HG02588 (cell line): ENCODE results near the gene UGT1A6.
"Not testable (repeated sequence)": the region's sequence is repeated elsewhere in the genome, so short reads cannot be mapped to it uniquely, and the experiment has no call there.

Experiments
- ATAC-seq: cut with Tn5 transposase; IDR thresholded peaks from one replicate; pipeline ENCODE4 v1.9.1; 2021; ENCODE audit warnings: mild to moderate bottlenecking, moderate library complexity; ENCODE audit not compliant: unreplicated experiment

Gene UGT1A6

DNA sequence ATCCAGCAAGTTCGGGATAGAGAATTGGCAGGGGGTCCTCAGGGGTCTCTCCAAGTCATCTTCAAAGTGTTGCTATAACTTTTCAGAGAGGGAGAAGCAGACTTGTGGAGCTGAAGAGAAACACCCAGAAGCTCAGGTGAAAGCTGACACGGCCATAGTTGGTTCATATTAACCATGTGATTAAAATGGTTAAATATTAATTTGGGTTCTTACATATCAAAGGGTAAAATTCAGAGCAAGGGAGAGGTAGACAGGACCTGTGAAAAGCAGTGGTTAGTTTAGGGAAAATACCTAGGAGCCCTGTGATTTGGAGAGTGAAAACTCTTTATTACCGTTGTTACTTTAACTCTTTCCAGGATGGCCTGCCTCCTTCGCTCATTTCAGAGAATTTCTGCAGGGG is at the start of gene UGT1A6:
TSS of gene UGT1A6 (plus strand) at position 243 of the 400 bp plus-strand sequence. CDS start at position 358, 115 bp downstream.
- ATAC-seq: no peak

DNA sequence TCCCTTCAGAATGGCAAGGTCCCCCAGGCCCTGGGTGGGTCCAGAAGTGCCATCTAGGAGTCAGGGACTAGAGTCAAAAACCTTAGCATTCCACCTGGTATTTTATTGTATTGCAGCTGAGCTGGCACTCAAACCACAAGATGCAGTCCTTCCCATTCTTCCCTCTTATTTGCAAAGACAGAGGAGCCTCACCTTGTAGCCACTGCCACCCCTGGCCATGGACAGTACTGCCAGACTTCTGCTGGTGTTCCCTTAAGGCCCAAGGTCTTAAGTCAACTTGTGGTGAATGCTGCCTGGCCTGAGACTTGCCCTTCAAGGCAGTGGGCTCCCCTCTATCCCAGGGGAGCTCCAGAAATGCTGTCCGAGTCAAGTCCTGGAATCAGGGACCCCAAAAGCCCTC is 49.6 kb upstream of the UGT1A6 start:
- no peak for ATAC-seq

DNA sequence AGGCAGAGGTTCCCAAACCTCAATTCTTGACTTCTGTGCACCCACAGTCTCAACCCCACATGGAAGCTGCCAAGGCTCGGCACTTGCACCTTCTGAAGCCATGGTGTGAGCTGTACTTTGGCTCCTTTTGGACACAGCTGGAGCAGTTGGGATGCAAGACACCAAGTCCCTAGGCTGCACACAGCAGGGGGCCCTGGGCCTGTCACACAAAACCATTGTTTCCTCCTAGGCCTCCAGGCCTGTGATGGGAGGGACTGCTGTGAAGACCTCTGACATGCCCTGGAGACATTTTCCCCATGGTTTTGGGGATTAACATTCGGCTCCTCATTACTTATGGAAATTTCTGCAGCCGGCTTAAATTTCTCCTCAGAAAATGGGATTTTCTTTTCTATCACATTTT is 46.7 kb upstream of the UGT1A6 start:
- ATAC-seq: not testable (repeated sequence)

DNA sequence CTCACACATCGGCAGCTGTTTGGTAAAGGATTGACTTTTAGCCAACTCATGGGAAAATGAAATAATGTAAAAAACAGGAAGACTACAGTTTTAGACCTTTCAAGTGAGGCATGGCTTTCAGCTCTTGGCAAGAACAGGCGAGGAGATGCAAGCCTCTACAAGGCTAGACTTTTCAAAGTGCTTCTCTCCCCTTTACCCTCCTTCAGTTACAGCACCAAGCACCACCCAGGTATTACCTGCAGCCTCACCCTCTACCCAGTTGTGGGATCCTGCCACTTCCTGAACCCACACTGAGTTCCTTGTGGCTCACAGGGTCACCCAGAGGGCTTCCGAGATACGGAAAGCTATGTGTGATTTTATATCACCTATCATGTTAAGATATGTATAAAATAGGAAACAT is 41.7 kb upstream of the UGT1A6 start:
- ATAC-seq: no peak

DNA sequence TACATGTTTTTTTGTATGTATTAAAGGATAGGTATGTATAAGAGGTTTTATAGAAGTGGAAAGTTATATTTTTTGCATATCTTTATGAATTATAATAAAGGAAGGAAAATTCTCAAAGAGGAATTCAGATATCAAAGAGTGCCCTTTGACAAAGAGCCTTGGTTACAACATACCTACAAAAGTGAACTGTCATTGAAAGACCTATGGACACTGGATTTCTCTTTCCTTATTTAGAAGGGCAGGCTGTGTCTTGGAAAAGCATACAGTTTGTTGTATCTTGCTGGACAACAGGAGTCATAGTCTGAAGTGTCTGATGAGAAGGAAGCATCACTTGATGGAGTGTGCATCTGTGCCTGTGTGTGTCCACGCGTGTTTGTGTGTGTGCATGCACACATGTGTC is 41.3 kb upstream of the UGT1A6 start:
- no peak for ATAC-seq

DNA sequence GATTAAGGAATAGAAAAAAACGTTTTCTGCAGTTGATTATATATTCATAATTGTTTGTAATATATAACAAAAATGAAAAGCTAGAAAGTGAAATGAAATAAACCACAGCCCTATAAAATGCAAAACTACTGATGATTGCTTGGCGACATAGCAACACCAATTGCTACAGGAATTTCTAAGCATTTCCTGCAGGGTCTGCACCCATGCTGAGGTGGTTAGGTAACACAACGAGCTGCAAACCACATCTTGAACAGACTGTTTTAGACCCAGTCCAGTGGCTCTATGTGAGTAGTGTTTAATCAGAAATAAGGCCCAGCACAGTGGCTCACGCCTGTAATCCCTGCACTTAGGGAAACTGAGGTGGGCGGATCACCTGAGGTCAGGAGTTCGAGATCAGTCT is 38.2 kb upstream of the UGT1A6 start:
- no peak for ATAC-seq

DNA sequence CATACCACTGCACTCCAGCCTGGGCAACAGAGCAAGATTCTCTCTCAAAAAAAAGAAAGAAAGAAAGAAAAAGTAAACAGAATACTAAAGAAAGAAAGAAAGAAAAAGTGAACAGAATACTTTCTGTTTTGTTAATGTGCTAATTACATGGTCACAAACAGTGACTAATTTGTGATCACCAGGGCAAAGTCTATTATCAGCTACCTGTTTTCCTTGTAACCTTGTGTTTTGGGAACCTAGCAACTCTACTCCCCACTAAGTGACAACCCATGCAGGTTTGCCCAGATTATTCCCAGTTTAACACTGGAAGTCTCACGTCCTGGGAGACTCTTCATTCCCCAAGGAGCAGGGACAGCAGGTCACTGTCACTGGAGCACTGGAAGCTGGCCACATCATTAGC is 37.6 kb upstream of the UGT1A6 start:
- no peak for ATAC-seq

DNA sequence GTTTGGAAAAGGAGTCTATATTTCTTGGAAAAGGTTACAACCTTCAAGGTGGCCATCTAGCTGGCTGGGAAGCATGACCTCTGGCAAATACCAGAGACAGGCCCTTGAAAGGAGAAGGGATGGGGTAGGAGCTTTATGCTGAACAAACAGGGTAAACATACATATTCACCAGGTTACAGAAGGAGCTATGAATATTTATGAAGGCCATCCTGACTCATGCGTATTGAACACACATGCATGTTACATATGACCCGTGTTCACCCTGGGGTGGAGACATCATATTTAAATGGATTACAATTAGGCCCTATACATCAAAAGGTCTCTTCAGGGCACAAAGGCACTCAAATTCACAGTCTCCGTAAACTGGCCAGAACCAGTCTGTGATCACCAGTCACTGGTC is 36.7 kb upstream of the UGT1A6 start:
- ATAC-seq: not testable (repeated sequence)

DNA sequence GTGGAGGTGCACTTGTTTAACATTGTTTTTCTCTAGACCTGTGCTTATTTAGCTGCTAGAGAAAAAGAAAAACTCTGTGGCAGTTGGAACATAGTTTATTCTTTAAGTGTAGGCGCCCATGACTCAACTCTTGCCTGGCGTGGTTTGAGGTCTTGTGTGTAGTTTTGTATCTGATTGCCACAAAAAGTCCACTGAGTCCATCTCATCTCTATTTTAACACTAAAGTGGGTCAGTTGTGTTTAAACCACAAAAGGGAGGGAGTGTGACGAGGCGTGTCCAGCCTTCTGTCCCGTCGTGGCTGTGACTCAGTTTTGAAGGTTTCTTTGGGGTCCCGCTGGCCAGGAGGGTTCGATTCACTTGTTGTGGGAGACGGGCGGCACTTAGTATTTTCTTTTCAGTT is 36.2 kb upstream of the UGT1A6 start:
- ATAC-seq: no peak

DNA sequence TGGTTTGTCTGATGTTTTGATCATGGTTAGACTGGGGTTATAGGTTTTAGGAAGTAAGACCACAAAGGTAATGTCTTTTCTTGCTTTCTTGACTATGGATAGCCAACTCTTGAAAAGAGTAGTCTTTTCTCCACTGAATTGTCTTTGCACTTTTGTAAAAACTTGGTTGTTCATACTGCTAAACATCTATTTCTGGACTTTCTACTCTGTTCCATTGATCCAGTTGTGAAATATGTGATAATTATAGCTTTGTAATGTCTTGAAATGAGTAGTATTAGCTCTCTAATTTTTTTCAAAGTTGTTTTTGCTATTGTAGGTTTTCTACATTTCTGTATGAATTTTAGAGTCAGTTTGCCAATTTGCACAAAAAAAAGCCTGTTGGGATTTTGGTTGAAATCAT is 34.1 kb upstream of the UGT1A6 start:
- no peak for ATAC-seq

DNA sequence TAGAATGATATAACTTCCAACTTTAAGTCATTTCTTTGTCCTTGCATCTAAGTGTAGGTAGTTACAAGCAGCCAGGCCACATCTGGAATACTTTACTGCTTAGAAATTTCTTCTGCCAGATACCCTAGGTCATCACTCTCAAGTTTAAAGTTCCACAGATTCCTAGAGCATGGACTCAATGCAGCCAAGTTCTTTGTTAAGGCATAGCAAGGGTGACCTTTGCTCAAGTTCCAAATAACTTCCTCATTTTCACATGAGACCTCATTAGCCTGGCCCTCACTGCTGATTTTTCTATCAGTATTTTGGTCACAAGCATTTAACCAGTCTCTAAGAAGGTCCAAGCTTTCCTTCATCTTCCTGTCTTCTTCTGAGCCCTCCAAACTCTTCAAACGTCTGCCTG is 28.8 kb upstream of the UGT1A6 start:
- ATAC-seq: no peak

DNA sequence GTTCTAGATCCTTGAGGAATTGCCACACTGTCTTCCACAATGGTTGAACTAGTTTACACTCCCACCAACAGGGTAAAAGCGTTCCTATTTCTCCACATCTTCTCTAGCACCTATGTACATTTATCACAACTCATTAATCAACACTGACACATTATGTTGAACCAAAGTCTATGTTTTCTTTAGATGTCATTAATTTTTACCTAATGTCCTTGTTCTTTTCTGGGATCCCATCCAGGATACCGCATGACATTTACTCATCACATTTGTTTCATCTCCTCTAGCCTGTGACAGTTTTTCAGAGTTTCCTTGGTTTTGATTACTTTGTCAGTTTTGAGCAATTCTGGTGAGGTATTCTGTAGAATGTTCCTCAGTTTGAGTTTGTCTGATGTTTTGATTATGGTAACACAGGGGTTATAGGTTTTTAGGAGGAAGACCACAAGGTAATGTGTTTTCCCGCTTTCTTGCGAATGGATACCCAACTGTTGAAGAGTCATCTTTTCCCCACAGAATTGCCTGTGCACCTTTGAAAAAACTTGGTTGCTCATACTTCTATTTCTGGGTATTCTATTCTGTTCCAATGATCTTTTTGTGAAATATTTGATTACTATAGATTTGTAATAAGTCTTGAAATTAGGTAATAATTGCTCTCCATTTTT is 24.0 kb upstream of the UGT1A6 start:
- ATAC-seq: no peak

DNA sequence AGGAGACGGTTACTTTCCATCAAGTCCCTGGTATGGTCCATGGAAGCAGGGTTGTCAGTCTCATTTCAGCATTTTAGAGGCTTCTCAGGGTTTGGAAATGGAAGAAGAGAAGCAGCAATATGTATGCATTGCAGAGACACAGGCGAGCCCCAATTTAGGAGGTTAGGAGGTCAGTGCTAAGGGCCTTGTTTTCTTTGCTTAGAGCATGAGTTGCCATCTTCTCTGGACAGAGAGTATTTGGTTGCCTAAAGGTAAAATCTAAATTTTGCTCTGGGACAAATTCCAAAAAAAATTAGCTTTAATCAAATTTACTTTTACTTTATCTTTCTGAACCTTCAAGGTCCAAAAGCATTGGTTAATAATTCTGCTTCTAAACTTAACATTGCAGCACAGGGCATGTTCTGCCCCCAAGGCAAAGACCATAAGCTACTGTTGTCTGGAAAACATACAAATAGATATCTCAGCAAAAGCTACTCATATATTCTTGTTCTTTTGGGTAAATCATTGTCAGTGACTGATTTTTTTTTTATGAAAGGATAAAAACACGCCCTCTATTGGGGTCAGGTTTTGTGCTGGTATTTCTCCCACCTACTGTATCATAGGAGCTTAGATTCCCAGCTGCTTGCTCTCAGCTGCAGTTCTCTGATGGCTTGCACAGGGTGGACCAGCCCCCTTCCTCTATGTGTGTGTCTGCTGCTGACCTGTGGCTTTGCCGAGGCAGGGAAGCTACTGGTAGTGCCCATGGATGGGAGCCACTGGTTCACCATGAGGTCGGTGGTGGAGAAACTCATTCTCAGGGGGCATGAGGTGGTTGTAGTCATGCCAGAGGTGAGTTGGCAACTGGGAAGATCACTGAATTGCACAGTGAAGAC is 21.2 kb upstream of the UGT1A6 start, which contains the start of gene UGT1A9:
TSS of gene UGT1A9 (plus strand) at position 609 of the 872 bp plus-strand sequence. CDS start at position 646, 37 bp downstream.
- no peak for ATAC-seq

DNA sequence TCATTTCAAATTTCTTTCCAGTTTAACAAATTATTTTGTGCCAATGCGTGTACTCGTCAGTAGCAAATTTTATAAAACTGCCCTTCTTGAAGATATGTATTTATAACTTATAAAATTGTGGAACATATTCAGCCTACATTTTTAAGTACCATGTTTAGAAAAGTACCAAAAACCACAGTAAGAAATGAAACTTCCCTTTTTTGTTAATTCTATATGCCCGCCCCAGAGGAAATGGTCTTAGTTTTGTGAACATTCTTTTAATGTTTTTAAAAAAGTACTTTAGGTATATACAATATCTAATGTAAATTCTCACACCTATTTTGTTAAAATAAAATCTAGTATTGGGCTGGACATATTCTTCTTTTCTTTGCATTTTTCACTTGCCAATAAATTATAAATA is 19.8 kb upstream of the UGT1A6 start:
- no peak for ATAC-seq

DNA sequence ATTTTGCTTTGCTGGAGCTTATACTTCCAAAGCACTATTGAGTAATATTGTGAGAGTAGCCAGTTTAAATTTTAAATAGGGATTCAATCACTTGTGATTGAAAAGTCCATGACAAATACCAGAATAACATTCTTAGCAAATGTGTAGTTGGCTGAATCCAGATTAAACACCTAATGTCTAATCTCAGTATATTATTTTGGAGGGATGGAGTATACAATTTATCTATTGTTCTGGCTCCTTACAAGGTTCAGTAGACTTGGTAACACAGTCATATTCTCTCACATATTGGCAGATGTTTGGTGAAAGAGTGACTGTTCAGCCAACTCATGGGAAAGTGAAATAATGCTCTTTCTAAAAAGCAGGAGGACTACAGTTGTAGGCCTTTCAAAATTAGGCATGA is 18.8 kb upstream of the UGT1A6 start:
- no peak for ATAC-seq

DNA sequence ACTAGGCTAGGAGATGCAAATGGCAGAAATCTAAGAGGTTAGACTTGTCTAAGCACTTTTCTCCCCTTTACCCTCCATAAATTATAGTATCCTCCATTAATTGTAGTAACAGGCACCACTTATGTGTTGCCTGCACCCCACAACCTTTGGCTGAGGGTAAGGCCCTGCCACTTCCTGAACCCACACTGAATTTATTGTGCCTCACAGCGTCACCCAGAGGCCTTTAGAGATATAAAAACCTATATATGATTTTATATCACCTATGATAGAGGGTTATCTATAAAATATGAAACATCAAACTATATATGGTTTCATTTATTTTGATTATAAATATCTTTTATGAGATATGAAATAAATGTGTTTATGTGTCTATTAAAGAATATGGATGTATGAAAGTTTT is 18.4 kb upstream of the UGT1A6 start:
- ATAC-seq: no peak

DNA sequence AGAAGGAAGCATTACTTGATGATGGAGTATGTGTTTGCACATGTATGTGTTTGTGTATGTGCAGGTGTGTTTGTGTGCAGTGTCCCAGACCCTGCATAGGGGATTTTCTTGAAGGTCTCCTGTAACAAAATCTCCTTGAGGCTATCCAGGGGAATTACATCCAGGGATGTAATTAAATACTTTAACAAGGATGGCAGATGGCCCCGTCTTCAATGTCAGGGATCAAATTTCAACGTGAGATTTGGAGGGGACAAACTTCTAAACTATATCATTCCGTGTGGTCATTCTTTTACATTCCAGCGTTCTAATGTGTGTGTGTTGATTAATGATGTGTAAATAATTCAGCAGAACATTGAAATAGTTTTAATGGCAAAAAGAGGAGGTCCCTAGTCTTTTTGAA is 17.7 kb upstream of the UGT1A6 start:
- no peak for ATAC-seq

DNA sequence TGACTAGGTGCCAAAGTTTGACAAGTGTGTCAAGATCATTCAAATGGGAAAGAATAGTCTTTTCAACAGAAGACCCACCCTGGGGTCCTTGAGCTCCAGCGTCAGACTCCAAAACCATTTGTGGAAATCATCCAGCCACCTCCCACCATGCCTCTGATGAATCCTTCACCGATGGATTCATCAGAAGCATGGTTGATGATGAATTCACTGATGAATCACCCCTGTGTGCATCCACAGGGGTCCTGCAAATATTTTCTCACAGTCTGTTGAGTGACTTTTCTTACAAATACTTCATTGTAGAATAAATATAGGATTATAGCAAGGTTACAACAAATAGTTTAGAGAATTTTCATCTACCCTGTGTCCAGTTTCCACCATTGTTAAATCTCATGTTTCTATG is 16.6 kb upstream of the UGT1A6 start:
- no peak for ATAC-seq

DNA sequence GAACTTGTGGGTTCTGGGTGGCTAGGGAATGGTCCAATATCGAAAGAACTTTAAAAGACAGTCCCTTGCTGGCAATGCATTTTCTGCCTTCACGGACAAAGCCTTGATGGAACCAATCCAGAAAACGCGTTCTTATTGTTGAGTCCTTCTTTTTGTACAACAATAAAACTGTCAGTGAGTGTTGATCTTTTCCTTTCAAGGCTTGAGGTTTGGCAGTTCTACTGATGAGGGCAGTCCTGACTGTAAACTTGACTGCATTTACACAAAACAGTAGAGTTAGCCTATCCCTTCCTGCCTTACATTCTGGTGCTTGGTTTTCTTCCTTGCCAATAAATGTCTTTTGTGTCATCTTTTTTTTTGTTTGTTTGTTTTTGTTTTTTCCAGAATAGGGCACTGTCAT is 13.5 kb upstream of the UGT1A6 start:
- no peak for ATAC-seq

DNA sequence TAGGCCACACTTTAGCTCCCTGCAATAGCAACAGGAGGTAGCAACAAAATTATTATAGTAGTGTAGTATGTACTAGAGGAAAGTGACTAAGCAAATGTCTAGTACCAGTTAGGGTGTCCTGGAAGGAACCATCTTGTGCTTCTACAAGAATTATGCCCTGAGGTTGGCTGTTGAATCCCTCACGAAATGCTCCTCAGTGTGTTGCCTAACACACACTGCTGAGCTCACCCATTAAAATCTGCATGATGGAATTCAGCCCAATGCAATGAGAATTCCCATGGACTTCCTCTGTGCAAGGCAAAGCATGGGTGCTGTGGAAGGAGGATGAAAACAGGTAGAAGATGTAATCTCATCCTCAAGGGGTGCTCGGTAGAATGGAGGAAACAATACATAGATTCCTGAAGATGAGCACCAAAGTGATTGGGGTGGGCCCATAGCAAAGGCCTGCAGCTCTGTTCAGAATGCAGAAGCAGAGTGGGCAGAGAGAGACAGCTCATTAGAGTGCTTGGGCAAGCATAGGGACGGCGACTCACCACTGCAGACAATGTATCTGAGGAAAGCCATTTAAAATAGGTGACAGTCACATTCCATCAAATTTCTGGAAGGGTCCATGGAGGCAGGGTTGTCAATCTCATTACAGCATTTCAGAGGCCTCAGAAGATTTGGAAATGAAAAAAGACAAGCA is 12.2 kb upstream of the UGT1A6 start:
- no peak for ATAC-seq

DNA sequence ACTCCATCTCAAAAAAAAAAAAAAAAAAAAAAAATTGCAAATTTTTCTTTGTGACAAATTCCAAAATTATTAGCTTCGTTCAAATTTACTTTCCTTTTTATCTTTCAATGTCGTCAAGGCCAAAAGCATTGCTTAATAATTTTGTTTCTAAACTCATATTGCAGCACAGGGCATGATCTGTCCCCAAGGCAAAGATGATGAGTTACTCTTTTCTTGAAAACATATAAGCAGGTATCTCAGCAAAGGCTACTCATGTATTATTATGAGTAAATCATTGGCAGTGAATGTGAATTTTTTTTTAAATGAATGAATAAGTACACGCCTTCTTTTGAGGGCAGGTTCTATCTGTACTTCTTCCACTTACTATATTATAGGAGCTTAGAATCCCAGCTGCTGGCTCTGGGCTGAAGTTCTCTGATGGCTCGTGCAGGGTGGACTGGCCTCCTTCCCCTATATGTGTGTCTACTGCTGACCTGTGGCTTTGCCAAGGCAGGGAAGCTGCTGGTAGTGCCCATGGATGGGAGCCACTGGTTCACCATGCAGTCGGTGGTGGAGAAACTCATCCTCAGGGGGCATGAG is 11.1 kb upstream of the UGT1A6 start, which contains the start of gene UGT1A7:
TSS of gene UGT1A7 (plus strand) at position 381 of the 579 bp plus-strand sequence. CDS start at position 418, 37 bp downstream.
- ATAC-seq: no peak
